ENCODE measurements around the gene CAMK2N2.

Gene CAMK2N2

GRCh38 chr3:184211718-184212117 is 49.6 kb downstream of the CAMK2N2 start:
- H3K4me3 ChIP-seq (ENCODE audit: low read depth, low read length): no peak overlapping the region
- no peak for DNase-seq (ENCODE audit: low read depth)
- TF ChIP-seq POLR2A (IDR thresholded peaks at IDR 0.05; ENCODE audit: extremely low read depth, insufficient read length) (no peak), MYC (IDR thresholded peaks at IDR 0.05; ENCODE audit: low read depth, low read length) (no peak), CTCF (IDR thresholded peaks at IDR 0.05; ENCODE audit: low read depth, low read length) (no peak), MAX (IDR thresholded peaks at IDR 0.05; ENCODE audit: low read depth, low read length) (no peak)

- no peak for TF ChIP-seq POLR2A (IDR thresholded peaks at IDR 0.05; ENCODE audit: extremely low read depth, insufficient read length)
- TF ChIP-seq CTCF (IDR thresholded peaks at IDR 0.05; ENCODE audit: low read depth, low read length): no peak
- TF ChIP-seq MAX (IDR thresholded peaks at IDR 0.05; ENCODE audit: low read depth, low read length): no peak
- no peak for TF ChIP-seq MYC (IDR thresholded peaks at IDR 0.05; ENCODE audit: low read depth, low read length)
- H3K4me3 ChIP-seq (ENCODE audit: low read depth, low read length): no peak overlapping the region
- no peak for DNase-seq (ENCODE audit: low read depth)
Observed at GRCh38 chr3:184211297-184211696, 50.1 kb downstream of the CAMK2N2 start.

Measured in NB4 (cell line).